IMR-90 (cell line): Measurements from ENCODE around the gene P4HA1.

ENCODE experiments used
- BHLHE40 ChIP-seq: fragments of 150-350 bp; IDR thresholded peaks from 2 replicates; pipeline ENCODE4 v1.6.1; 2016; ENCODE audit warnings: mild to moderate bottlenecking, low read depth, low read length
- CEBPB ChIP-seq: IDR thresholded peaks from 2 replicates; pipeline ENCODE4 v1.6.1; 2012; ENCODE audit warnings: low read depth, low read length, improper control_type of control experiment
- CHD1 ChIP-seq: IDR thresholded peaks from 2 replicates; pipeline ENCODE4 v1.6.1; 2012; ENCODE audit warnings: low read depth, low read length, improper control_type of control experiment
- CTCF ChIP-seq: conservative IDR thresholded peaks from 2 replicates; pipeline ENCODE4 v1.5.1; 2012; ENCODE audit warnings: mild to moderate bottlenecking, low read depth, low read length, improper control_type of control experiment
- MAZ ChIP-seq: IDR thresholded peaks from 2 replicates; pipeline ENCODE4 v1.6.1; 2012; ENCODE audit warnings: low read depth, mild to moderate bottlenecking, low read length, improper control_type of control experiment, moderate library complexity, borderline replicate concordance
- NFE2L2 ChIP-seq: fragments of 150-350 bp; IDR thresholded peaks from 2 replicates; pipeline ENCODE4 v1.6.1; 2016; ENCODE audit warnings: low read depth, mild to moderate bottlenecking, low read length
- POLR2A ChIP-seq: IDR thresholded peaks from 2 replicates; pipeline ENCODE4 v1.6.1; 2012; ENCODE audit warnings: mild to moderate bottlenecking, low read depth, low read length
- RAD21 ChIP-seq: IDR thresholded peaks from 2 replicates; pipeline ENCODE4 v1.6.1; 2012; ENCODE audit warnings: low read length, improper control_type of control experiment
- RCOR1 ChIP-seq: IDR thresholded peaks from 2 replicates; pipeline ENCODE4 v1.6.1; 2012; ENCODE audit warnings: mild to moderate bottlenecking, low read length, improper control_type of control experiment; ENCODE audit not compliant: insufficient replicate concordance
- USF2 ChIP-seq: fragments of 150-350 bp; IDR thresholded peaks from 2 replicates; pipeline ENCODE4 v1.6.1; 2017; ENCODE audit warnings: mild to moderate bottlenecking, antibody characterized with exemption, low read length, low read depth
- TF ChIP-seq, protein P1 (sequence below): fragments of 150-350 bp; IDR thresholded peaks from 2 replicates; pipeline ENCODE4 v1.6.1; 2016; ENCODE audit warnings: low read depth, mild to moderate bottlenecking, low read length, moderate library complexity, borderline replicate concordance

GRCh38 chr10:73110345-73110849, 13.7 kb upstream of the P4HA1 start, which contains the start of gene NUDT13:
- no peak for TF ChIP-seq CTCF
- no peak for TF ChIP-seq BHLHE40
- no peak for TF ChIP-seq NFE2L2
- TF ChIP-seq USF2: no peak
- TF ChIP-seq, protein P1, sequence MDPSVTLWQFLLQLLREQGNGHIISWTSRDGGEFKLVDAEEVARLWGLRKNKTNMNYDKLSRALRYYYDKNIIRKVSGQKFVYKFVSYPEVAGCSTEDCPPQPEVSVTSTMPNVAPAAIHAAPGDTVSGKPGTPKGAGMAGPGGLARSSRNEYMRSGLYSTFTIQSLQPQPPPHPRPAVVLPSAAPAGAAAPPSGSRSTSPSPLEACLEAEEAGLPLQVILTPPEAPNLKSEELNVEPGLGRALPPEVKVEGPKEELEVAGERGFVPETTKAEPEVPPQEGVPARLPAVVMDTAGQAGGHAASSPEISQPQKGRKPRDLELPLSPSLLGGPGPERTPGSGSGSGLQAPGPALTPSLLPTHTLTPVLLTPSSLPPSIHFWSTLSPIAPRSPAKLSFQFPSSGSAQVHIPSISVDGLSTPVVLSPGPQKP: no peak
- TF ChIP-seq CHD1: no peak
- TF ChIP-seq POLR2A: no peak
- TF ChIP-seq MAZ: no peak
- no peak for TF ChIP-seq RCOR1
- no peak for TF ChIP-seq CEBPB
- TF ChIP-seq RAD21: no peak
